Uterus (tissue), 4 donors: ENCODE data around the gene ZBTB12. TPM values are rescaled to one million over a fixed set of nuclear protein-coding genes. Genes with fewer than 3 reads are reported as not detected.
"Not testable (repeated sequence)": the region's sequence is repeated elsewhere in the genome, so short reads cannot be mapped to it uniquely, and the experiment has no call there.

Experiments
- DNase-seq, 2 donors: peaks; one replicate each; pipeline ENCODE4 v3.0.0-alpha.2; 2019 to 2020
- H3K27ac ChIP-seq, 2 donors: fragments of 200-600 bp; sonication (generic); 1 replicate in 1 of 2; 2 replicates in 1 of 2; pipeline ENCODE4 v1.5.1; 2016 to 2018
- H3K27me3 ChIP-seq, 2 donors: fragments of 200-600 bp; sonication (generic); one replicate each; pipeline ENCODE4 v1.5.1; 2018 to 2019; ENCODE audit warnings: control low read depth in 1 of 2
- H3K36me3 ChIP-seq, 2 donors: fragments of 200-600 bp; sonication (generic); one replicate each; pipeline ENCODE4 v1.5.1; 2019; ENCODE audit warnings: control low read depth in 1 of 2
- H3K4me1 ChIP-seq, 2 donors: fragments of 200-600 bp; sonication (generic); one replicate each; pipeline ENCODE4 v1.5.1; 2018 to 2019; ENCODE audit warnings: control low read depth in 1 of 2
- H3K4me3 ChIP-seq, 2 donors: fragments of 200-600 bp; sonication (generic); 1 replicate in 1 of 2; 2 replicates in 1 of 2; pipeline ENCODE4 v1.5.1; 2018 to 2019; ENCODE audit warnings: mild to moderate bottlenecking in 1 of 2
- H3K9me3 ChIP-seq, 2 donors: fragments of 200-600 bp; sonication (generic); one replicate each; pipeline ENCODE4 v1.5.1; 2019; ENCODE audit warnings: control low read depth in 1 of 2
- CTCF ChIP-seq, 4 experiments: fragments of 200-600 bp in 2 of 4; fragments of 450-650 bp in 2 of 4; sonication (generic) in 2 of 4; IDR thresholded peaks; one replicate each; pipeline ENCODE4 v1.5.1; 2016 to 2019; ENCODE audit warnings: antibody characterized with exemption in 4 of 4, mild to moderate bottlenecking in 2 of 4, moderate library complexity in 1 of 4
- POLR2A ChIP-seq, 2 donors: fragments of 450-650 bp; IDR thresholded peaks; one replicate each; pipeline ENCODE4 v1.6.1; 2016; ENCODE audit warnings: antibody characterized with exemption in 2 of 2, mild to moderate bottlenecking in 1 of 2, moderate library complexity in 1 of 2
- intact Hi-C: fragments of 100-400 bp; cut with DNase I; formaldehyde crosslinking; loops from one replicate; pipeline ENCODE4 v1.15.1; 2023; ENCODE audit warnings: low total_unique reads
- total RNA-seq, 4 donors: library from RNA; depleted of rRNA in 3 of 4; stranded (reverse); fragments of >200 nt in 3 of 4; gene quantifications; one replicate each; pipeline versions ENCODE4 v1.1.0 to v1.2.4, GENCODE V29; 2014 to 2023
- donor health status: DM: yes; HTN: yes; CAD: no.

Gene ZBTB12
- total RNA-seq, 4 donors from 2014 or later = 2.4 to 15.3 (median 11.0) TPM; not detected in 1

GRCh38 chr6:31943742-31944141 lies 41.9 kb upstream of the ZBTB12 start:
- intact Hi-C loops = no loop called here
- H3K27ac ChIP-seq = no peak overlapping the region
- TF ChIP-seq POLR2A (IDR thresholded peaks at IDR 0.05) (no peak), CTCF (IDR thresholded peaks at IDR 0.05) (no peak)
- H3K4me1 ChIP-seq = no peaks in the 10 kb centered on the region
- H3K36me3 ChIP-seq = no peaks in the 10 kb centered on the region
- no peaks in the 10 kb centered on the region for H3K27me3 ChIP-seq
- H3K4me3 ChIP-seq = no peak overlapping the region
- H3K9me3 ChIP-seq = no peaks in the 10 kb centered on the region
- no peak for DNase-seq

- no peak overlapping the region for H3K27ac ChIP-seq
- intact Hi-C loops = no loop called here
- DNase-seq = no peak
These were observed 38.4 kb upstream of the ZBTB12 start for GRCh38 chr6:31940256-31940664.

GRCh38 chr6:31935823-31936222 lies 33.9 kb upstream of the ZBTB12 start:
- H3K36me3 ChIP-seq = no peaks in the 10 kb centered on the region
- no peaks in the 10 kb centered on the region for H3K9me3 ChIP-seq
- H3K27ac ChIP-seq = no peak overlapping the region
- intact Hi-C loops = no loop called here
- DNase-seq = no peak
- H3K27me3 ChIP-seq = no peaks in the 10 kb centered on the region
- H3K4me3 ChIP-seq = no peak overlapping the region
- no peaks in the 10 kb centered on the region for H3K4me1 ChIP-seq
- no peak for TF ChIP-seq POLR2A (IDR thresholded peaks at IDR 0.05)
- no peak for TF ChIP-seq CTCF (IDR thresholded peaks at IDR 0.05)

More at GRCh38 chr6:31940256-31940664, 38.4 kb upstream of the ZBTB12 start:
- no peaks in the 10 kb centered on the region for H3K27me3 ChIP-seq
- no peaks in the 10 kb centered on the region for H3K9me3 ChIP-seq
- no peaks in the 10 kb centered on the region for H3K36me3 ChIP-seq
- no peaks in the 10 kb centered on the region for H3K4me1 ChIP-seq
- TF ChIP-seq CTCF (IDR thresholded peaks at IDR 0.05) = no peak
- no peak for TF ChIP-seq POLR2A (IDR thresholded peaks at IDR 0.05)
- H3K4me3 ChIP-seq = no peak overlapping the region

GRCh38 chr6:31935021-31935420 lies 33.1 kb upstream of the ZBTB12 start:
- intact Hi-C loops = no loop called here
- no peaks in the 10 kb centered on the region for H3K27me3 ChIP-seq
- no peaks in the 10 kb centered on the region for H3K9me3 ChIP-seq
- no peak overlapping the region for H3K27ac ChIP-seq
- no peak overlapping the region for H3K4me3 ChIP-seq
- TF ChIP-seq POLR2A (IDR thresholded peaks at IDR 0.05) (no peak), CTCF (IDR thresholded peaks at IDR 0.05) (no peak)
- DNase-seq = no peak
- no peaks in the 10 kb centered on the region for H3K36me3 ChIP-seq
- no peaks in the 10 kb centered on the region for H3K4me1 ChIP-seq

- Histone ChIP-seq H3K27me3 (no peaks in the 10 kb centered on the region), H3K27ac (no peak overlapping the region), H3K36me3 (no peaks in the 10 kb centered on the region), H3K9me3 (no peaks in the 10 kb centered on the region), H3K4me1 (no peaks in the 10 kb centered on the region), H3K4me3 (no peak overlapping the region)
- no peak for DNase-seq
- intact Hi-C loops = no loop called here
- TF ChIP-seq POLR2A (IDR thresholded peaks at IDR 0.05) = no peak
- TF ChIP-seq CTCF (IDR thresholded peaks at IDR 0.05) = no peak
These were observed 31.7 kb upstream of the ZBTB12 start for GRCh38 chr6:31933537-31933936.

- H3K36me3 ChIP-seq, H3K27me3 ChIP-seq, H3K4me3 ChIP-seq, H3K27ac ChIP-seq, H3K4me1 ChIP-seq, DNase-seq, H3K9me3 ChIP-seq, intact Hi-C loops: not testable (repeated sequence)
These were observed 30.3 kb upstream of the ZBTB12 start for GRCh38 chr6:31932137-31932536.
